ENCODE measurements around the gene PDIA4.
A peak's percentile ranks its signal among the peaks of the same experiment; 100 is the strongest.

The PDIA4 gene

GRCh38 chr7:149005427-149006344 lies 22.6 kb downstream of the PDIA4 start:
- Histone ChIP-seq H3K27me3 (replicated peaks; ENCODE audit: control insufficient read depth, insufficient read depth, low read length, poor library complexity, severe bottlenecking) (no peaks in the 10 kb centered on the region), H3K36me3 (ENCODE audit: control insufficient read depth, insufficient read depth, low read length) (peaks cover 54% of the 10 kb centered on the region), H3K27ac (ENCODE audit: insufficient read depth, low read length, poor library complexity, severe bottlenecking) (no peak overlapping the region), H3K4me3 (ENCODE audit: insufficient read depth, low read depth, low read length, poor library complexity, severe bottlenecking) (no peak overlapping the region), H3K4me1 (ENCODE audit: control insufficient read depth, insufficient read depth, low read length, poor library complexity, severe bottlenecking) (no peaks in the 10 kb centered on the region), H3K9me3 (ENCODE audit: control insufficient read depth, low read length) (no peaks in the 10 kb centered on the region)
- DNase-seq, result peak; percentile 60 to 76 (median 71)

- H3K4me3 ChIP-seq (ENCODE audit: insufficient read depth, low read depth, low read length, poor library complexity, severe bottlenecking), result no peak overlapping the region
- peaks cover 44% of the 10 kb centered on the region for H3K36me3 ChIP-seq (ENCODE audit: control insufficient read depth, insufficient read depth, low read length)
- no peaks in the 10 kb centered on the region for H3K9me3 ChIP-seq (ENCODE audit: control insufficient read depth, low read length)
- H3K27ac ChIP-seq (ENCODE audit: insufficient read depth, low read length, poor library complexity, severe bottlenecking), result no peak overlapping the region
- H3K27me3 ChIP-seq (replicated peaks; ENCODE audit: control insufficient read depth, insufficient read depth, low read length, poor library complexity, severe bottlenecking), result no peaks in the 10 kb centered on the region
- no peak for DNase-seq
- no peaks in the 10 kb centered on the region for H3K4me1 ChIP-seq (ENCODE audit: control insufficient read depth, insufficient read depth, low read length, poor library complexity, severe bottlenecking)
Measured at GRCh38 chr7:149004405-149005370, 23.6 kb downstream of the PDIA4 start.

GRCh38 chr7:149003560-149004305 lies 24.6 kb downstream of the PDIA4 start:
- no peaks in the 10 kb centered on the region for H3K9me3 ChIP-seq (ENCODE audit: control insufficient read depth, low read length)
- no peak overlapping the region for H3K27ac ChIP-seq (ENCODE audit: insufficient read depth, low read length, poor library complexity, severe bottlenecking)
- no peaks in the 10 kb centered on the region for H3K27me3 ChIP-seq (replicated peaks; ENCODE audit: control insufficient read depth, insufficient read depth, low read length, poor library complexity, severe bottlenecking)
- peaks cover 38% of the 10 kb centered on the region for H3K36me3 ChIP-seq (ENCODE audit: control insufficient read depth, insufficient read depth, low read length)
- H3K4me3 ChIP-seq (ENCODE audit: insufficient read depth, low read depth, low read length, poor library complexity, severe bottlenecking), result no peak overlapping the region
- DNase-seq, result no peak
- no peaks in the 10 kb centered on the region for H3K4me1 ChIP-seq (ENCODE audit: control insufficient read depth, insufficient read depth, low read length, poor library complexity, severe bottlenecking)

GRCh38 chr7:149003018-149003417 lies 25.3 kb downstream of the PDIA4 start:
- Histone ChIP-seq H3K27ac (ENCODE audit: insufficient read depth, low read length, poor library complexity, severe bottlenecking) (no peak overlapping the region), H3K36me3 (ENCODE audit: control insufficient read depth, insufficient read depth, low read length) (peaks cover 34% of the 10 kb centered on the region), H3K27me3 (replicated peaks; ENCODE audit: control insufficient read depth, insufficient read depth, low read length, poor library complexity, severe bottlenecking) (no peaks in the 10 kb centered on the region), H3K9me3 (ENCODE audit: control insufficient read depth, low read length) (no peaks in the 10 kb centered on the region), H3K4me3 (ENCODE audit: insufficient read depth, low read depth, low read length, poor library complexity, severe bottlenecking) (no peak overlapping the region), H3K4me1 (ENCODE audit: control insufficient read depth, insufficient read depth, low read length, poor library complexity, severe bottlenecking) (no peaks in the 10 kb centered on the region)
- no peak for DNase-seq

- Histone ChIP-seq H3K27ac (ENCODE audit: insufficient read depth, low read length, poor library complexity, severe bottlenecking) (no peak overlapping the region), H3K36me3 (ENCODE audit: control insufficient read depth, insufficient read depth, low read length) (peaks cover 30% of the 10 kb centered on the region), H3K4me1 (ENCODE audit: control insufficient read depth, insufficient read depth, low read length, poor library complexity, severe bottlenecking) (no peaks in the 10 kb centered on the region), H3K27me3 (replicated peaks; ENCODE audit: control insufficient read depth, insufficient read depth, low read length, poor library complexity, severe bottlenecking) (no peaks in the 10 kb centered on the region), H3K4me3 (ENCODE audit: insufficient read depth, low read depth, low read length, poor library complexity, severe bottlenecking) (no peak overlapping the region), H3K9me3 (ENCODE audit: control insufficient read depth, low read length) (no peaks in the 10 kb centered on the region)
- DNase-seq, result no peak
Measured at GRCh38 chr7:149002604-149003003, 25.7 kb downstream of the PDIA4 start.

- H3K9me3 ChIP-seq (ENCODE audit: control insufficient read depth, low read length), result no peaks in the 10 kb centered on the region
- DNase-seq, result no peak
- no peaks in the 10 kb centered on the region for H3K4me1 ChIP-seq (ENCODE audit: control insufficient read depth, insufficient read depth, low read length, poor library complexity, severe bottlenecking)
- H3K27ac ChIP-seq (ENCODE audit: insufficient read depth, low read length, poor library complexity, severe bottlenecking), result no peak overlapping the region
- H3K36me3 ChIP-seq (ENCODE audit: control insufficient read depth, insufficient read depth, low read length), result peaks cover 20% of the 10 kb centered on the region
- H3K27me3 ChIP-seq (replicated peaks; ENCODE audit: control insufficient read depth, insufficient read depth, low read length, poor library complexity, severe bottlenecking), result no peaks in the 10 kb centered on the region
- no peak overlapping the region for H3K4me3 ChIP-seq (ENCODE audit: insufficient read depth, low read depth, low read length, poor library complexity, severe bottlenecking)
Measured at GRCh38 chr7:149001427-149002068, 26.8 kb downstream of the PDIA4 start.

- no peak for DNase-seq
- Histone ChIP-seq H3K36me3 (ENCODE audit: control insufficient read depth, insufficient read depth, low read length) (peaks cover 18% of the 10 kb centered on the region), H3K9me3 (ENCODE audit: control insufficient read depth, low read length) (no peaks in the 10 kb centered on the region), H3K27me3 (replicated peaks; ENCODE audit: control insufficient read depth, insufficient read depth, low read length, poor library complexity, severe bottlenecking) (no peaks in the 10 kb centered on the region), H3K27ac (ENCODE audit: insufficient read depth, low read length, poor library complexity, severe bottlenecking) (no peak overlapping the region), H3K4me3 (ENCODE audit: insufficient read depth, low read depth, low read length, poor library complexity, severe bottlenecking) (no peak overlapping the region), H3K4me1 (ENCODE audit: control insufficient read depth, insufficient read depth, low read length, poor library complexity, severe bottlenecking) (no peaks in the 10 kb centered on the region)
Measured at GRCh38 chr7:149000961-149001360, 27.3 kb downstream of the PDIA4 start.

GRCh38 chr7:148999192-148999591 lies 29.1 kb downstream of the PDIA4 start:
- no peak overlapping the region for H3K27ac ChIP-seq (ENCODE audit: insufficient read depth, low read length, poor library complexity, severe bottlenecking)
- no peaks in the 10 kb centered on the region for H3K27me3 ChIP-seq (replicated peaks; ENCODE audit: control insufficient read depth, insufficient read depth, low read length, poor library complexity, severe bottlenecking)
- peaks cover 12% of the 10 kb centered on the region for H3K36me3 ChIP-seq (ENCODE audit: control insufficient read depth, insufficient read depth, low read length)
- H3K4me3 ChIP-seq (ENCODE audit: insufficient read depth, low read depth, low read length, poor library complexity, severe bottlenecking), result no peak overlapping the region
- H3K9me3 ChIP-seq (ENCODE audit: control insufficient read depth, low read length), result no peaks in the 10 kb centered on the region
- no peaks in the 10 kb centered on the region for H3K4me1 ChIP-seq (ENCODE audit: control insufficient read depth, insufficient read depth, low read length, poor library complexity, severe bottlenecking)
- DNase-seq, result no peak

- Histone ChIP-seq H3K4me1 (ENCODE audit: control insufficient read depth, insufficient read depth, low read length, poor library complexity, severe bottlenecking) (no peaks in the 10 kb centered on the region), H3K4me3 (ENCODE audit: insufficient read depth, low read depth, low read length, poor library complexity, severe bottlenecking) (no peak overlapping the region), H3K36me3 (ENCODE audit: control insufficient read depth, insufficient read depth, low read length) (no peaks in the 10 kb centered on the region), H3K27me3 (replicated peaks; ENCODE audit: control insufficient read depth, insufficient read depth, low read length, poor library complexity, severe bottlenecking) (no peaks in the 10 kb centered on the region), H3K9me3 (ENCODE audit: control insufficient read depth, low read length) (no peaks in the 10 kb centered on the region), H3K27ac (ENCODE audit: insufficient read depth, low read length, poor library complexity, severe bottlenecking) (no peak overlapping the region)
- no peak for DNase-seq
Measured at GRCh38 chr7:148997497-148997896, 30.8 kb downstream of the PDIA4 start.
